GM12878 (cell line): ENCODE results near the gene ADAMTS5. TPM values are rescaled to one million over a fixed set of nuclear protein-coding genes. Genes with fewer than 3 reads are reported as not detected.

Experiments
- ATAC-seq: fragments of 200-7000 bp; cut with Tn5 transposase; 3 replicates; pipeline ENCODE4 v1.9.1; 2020; ENCODE audit warnings: mild to moderate bottlenecking, moderate library complexity
- BruUV-seq: library from RNA; stranded (reverse); fragments of 400-500 nt; replicated peaks from 2 replicates; lab custom pipeline; 2021; lab: Mats Ljungman, UMichigan
- CTCF ChIA-PET: fragments of 300-600 bp; sonication (Branson Sonifier 250); formaldehyde crosslinking; extraction: SDS; loops from one replicate; lab custom pipeline; 2021; ENCODE audit warnings: inconsistent platforms; lab: Yijun Ruan, JAX
- POLR2A ChIA-PET: fragments of 350-600 bp; formaldehyde crosslinking; extraction: SDS; loops from one replicate; lab custom pipeline; 2021; ENCODE audit warnings: inconsistent platforms; lab: Charles Lee
- RAD21 ChIA-PET: fragments of 300-600 bp; sonication (Branson Sonifier 250); formaldehyde crosslinking; loops from one replicate; lab custom pipeline; 2023; ENCODE audit warnings: antibody characterized with exemption; ENCODE audit not compliant: unreplicated experiment; lab: Charles Lee
- SMC1A ChIA-PET: fragments of 300-600 bp; sonication (Branson Sonifier 250); formaldehyde crosslinking; loops from one replicate; lab custom pipeline; 2023; ENCODE audit not compliant: unreplicated experiment, uncharacterized antibody; lab: Charles Lee
- DNase-seq: peaks from one replicate; pipeline ENCODE4 v3.0.0-alpha.2; 2011; ENCODE audit warnings: low read depth, low spot score
- FAIRE-seq: peaks from 3 replicates; lab custom pipeline; 2011; peaks lifted over from hg19 to GRCh38; lab: Jason Lieb, UNC
- H2AFZ ChIP-seq: 2 replicates; pipeline ENCODE4 v1.6.0; 2011; ENCODE audit warnings: low read depth, low read length, control low read depth; ENCODE audit not compliant: control insufficient read depth
- H3K27ac ChIP-seq: 2 replicates; pipeline ENCODE4 v1.5.1; 2011; ENCODE audit warnings: control low read depth; ENCODE audit not compliant: control insufficient read depth, insufficient read depth
- H3K27me3 ChIP-seq, 2 experiments: replicated peaks in 1 of 2; 2 replicates each; pipeline versions ENCODE4 v1.6.0 to v1.6.1; 2011; ENCODE audit warnings: low read length in 1 of 2; ENCODE audit not compliant: control insufficient read depth in 2 of 2, insufficient read depth in 2 of 2
- H3K36me3 ChIP-seq, 2 experiments: 2 replicates each; pipeline ENCODE4 v1.5.1; 2011; ENCODE audit warnings: low read length in 1 of 2; ENCODE audit not compliant: control insufficient read depth in 2 of 2, insufficient read depth in 2 of 2
- H3K4me1 ChIP-seq: 2 replicates; pipeline ENCODE4 v1.6.1; 2011; ENCODE audit warnings: mild to moderate bottlenecking, low read length, moderate library complexity, mixed read lengths; ENCODE audit not compliant: control insufficient read depth, insufficient read depth
- H3K4me2 ChIP-seq: 2 replicates; pipeline ENCODE4 v1.6.0; 2011; ENCODE audit warnings: control low read depth; ENCODE audit not compliant: control insufficient read depth, insufficient read depth
- H3K4me3 ChIP-seq: fragments of 200-600 bp; sonication (generic); 2 replicates; pipeline ENCODE4 v1.5.1; 2016
- H3K79me2 ChIP-seq: 2 replicates; pipeline ENCODE4 v1.6.0; 2011; ENCODE audit warnings: low read length; ENCODE audit not compliant: control insufficient read depth, insufficient read depth
- H3K9ac ChIP-seq: 2 replicates; pipeline ENCODE4 v1.8.0; 2011; ENCODE audit warnings: low read length, control low read depth, mixed read lengths; ENCODE audit not compliant: control insufficient read depth, insufficient read depth
- H3K9me3 ChIP-seq: replicated peaks from 3 replicates; pipeline ENCODE4 v1.5.1; 2011; ENCODE audit warnings: mild to moderate bottlenecking, low read length; ENCODE audit not compliant: control insufficient read depth, insufficient read depth
- H4K20me1 ChIP-seq: 2 replicates; pipeline ENCODE4 v1.6.0; 2011; ENCODE audit not compliant: control insufficient read depth, insufficient read depth
- BMI1 ChIP-seq: fragments of 450-650 bp; IDR thresholded peaks from 2 replicates; pipeline ENCODE4 v1.6.1; 2016; ENCODE audit warnings: mild to moderate bottlenecking, moderate library complexity, borderline replicate concordance
- CBX5 ChIP-seq: sonication (generic); IDR thresholded peaks from 2 replicates; pipeline ENCODE4 v1.6.1; 2016; ENCODE audit warnings: low read depth, moderate library complexity, mild to moderate bottlenecking, inconsistent platforms
- GATAD2B ChIP-seq: fragments of 450-650 bp; conservative IDR thresholded peaks from 2 replicates; pipeline ENCODE4 v1.6.1; 2017; ENCODE audit warnings: low read depth, mild to moderate bottlenecking, moderate library complexity
- IRF5 ChIP-seq: fragments of 450-650 bp; IDR thresholded peaks from 2 replicates; pipeline ENCODE4 v1.6.1; 2017; ENCODE audit warnings: borderline replicate concordance
- NBN ChIP-seq: fragments of 450-650 bp; IDR thresholded peaks from 2 replicates; pipeline ENCODE4 v1.6.1; 2016
- NRF1 ChIP-seq: conservative IDR thresholded peaks from 2 replicates; pipeline ENCODE4 v1.6.1; 2011; ENCODE audit warnings: mild to moderate bottlenecking, low read depth, low read length, improper control_type of control experiment
- POLR2AphosphoS5 ChIP-seq: IDR thresholded peaks from 2 replicates; pipeline ENCODE4 v1.6.1; 2011; ENCODE audit warnings: mild to moderate bottlenecking, low read length, inconsistent platforms
- RAD51 ChIP-seq: fragments of 450-650 bp; IDR thresholded peaks from 2 replicates; pipeline ENCODE4 v1.6.1; 2016; ENCODE audit warnings: moderate library complexity, mild to moderate bottlenecking, inconsistent platforms
- SIX5 ChIP-seq: IDR thresholded peaks from 2 replicates; pipeline ENCODE4 v1.6.1; 2011; ENCODE audit warnings: mild to moderate bottlenecking, low read depth, low read length, moderate library complexity; ENCODE audit not compliant: severe bottlenecking
- SMC3 ChIP-seq: IDR thresholded peaks from 2 replicates; pipeline ENCODE4 v1.6.1; 2011; ENCODE audit warnings: low read length, improper control_type of control experiment, borderline replicate concordance
- SREBF1 ChIP-seq: IDR thresholded peaks from 2 replicates; pipeline ENCODE4 v1.6.1; 2012; ENCODE audit warnings: mild to moderate bottlenecking, low read length
- SREBF2 ChIP-seq: IDR thresholded peaks from 2 replicates; pipeline ENCODE4 v1.6.1; 2012; ENCODE audit warnings: mild to moderate bottlenecking, low read length
- TAF1 ChIP-seq: IDR thresholded peaks from 2 replicates; pipeline ENCODE4 v1.6.1; 2011; ENCODE audit warnings: mild to moderate bottlenecking, low read depth, low read length, borderline replicate concordance
- TCF3 ChIP-seq: IDR thresholded peaks from 2 replicates; pipeline ENCODE4 v1.6.1; 2012; ENCODE audit warnings: low read depth, mild to moderate bottlenecking, low read length, borderline replicate concordance; ENCODE audit not compliant: insufficient read depth
- YBX1 ChIP-seq: fragments of 450-650 bp; IDR thresholded peaks from 2 replicates; pipeline ENCODE4 v1.6.1; 2016; ENCODE audit warnings: antibody characterized with exemption
- ZBED1 ChIP-seq: IDR thresholded peaks from 2 replicates; pipeline ENCODE4 v1.6.1; 2016; ENCODE audit warnings: borderline replicate concordance
- WGBS: methylation state at CpG from one replicate; pipeline ENCODE4 v1.1.6; 2016; ENCODE audit warnings: low lambda C conversion rate; ENCODE audit not compliant: insufficient replicate concordance, insufficient coverage; ENCODE audit errors: missing lambda C conversion rate; 5-methylcytosine and 5-hydroxymethylcytosine counted together
- in situ Hi-C: fragments of 300-500 bp; cut with MboI; formaldehyde crosslinking; loops from 9 replicates; pipeline ENCODE4 v1.14.3; 2018; ENCODE audit warnings: mixed read lengths
- intact Hi-C: fragments of 100-400 bp; cut with micrococcal nuclease; formaldehyde crosslinking; loops from one replicate; pipeline ENCODE4 v1.14.2; 2022; ENCODE audit not compliant: unreplicated experiment
- polyA plus RNA-seq, 11 experiments: library from polyadenylated mRNA; depleted of rRNA in 4 of 11; unstranded in 6 of 11; stranded (reverse) in 5 of 11; fragments of >200 nt; fragmentation: Nextera tagmentation in 4 of 11; fragmentation: Illumina TruSeq in 1 of 11; extraction: Ambion mirVana in 4 of 11; extraction: Trizol in 1 of 11; gene quantifications; 1 replicate in 1 of 11; 2 replicates in 10 of 11; pipeline versions ENCODE4 v1.2.1 to v1.2.3, GENCODE V29; 2011 to 2016; ENCODE audit warnings: inconsistent platforms in 2 of 11, missing spikeins in 2 of 11, low read depth in 1 of 11
- total RNA-seq, 4 experiments: library from RNA; depleted of rRNA in 3 of 4; stranded (reverse); fragments of >200 nt in 3 of 4; fragmentation: Illumina TruSeq in 1 of 4; extraction: Trizol in 1 of 4; gene quantifications; 2 replicates each; pipeline versions ENCODE4 v1.2.1 to v1.2.3, GENCODE V29; 2013 to 2021

The ADAMTS5 gene
- total and polyA plus RNA-seq, 10 of the 15 experiments (the other 5 are each of a cell fraction or from before 2014, with no cell fraction given): not detected

GRCh38 chr21:26949830-26950229 lies 17.1 kb downstream of the ADAMTS5 start:
- H3K4me1 ChIP-seq: no peaks in the 10 kb centered on the region
- 26% methylated on average over 4 of the region's 4 CpGs for WGBS
- no peaks in the 10 kb centered on the region for H3K9me3 ChIP-seq
- H2AFZ ChIP-seq: no peak overlapping the region
- RAD21 ChIA-PET: interaction anchor here (0.6 kb wide), 1 partner anchor 14 kb away, joined by 3 read pairs; no protein-coding TSS in a partner anchor
- no peaks in the 10 kb centered on the region for H4K20me1 ChIP-seq
- H3K9ac ChIP-seq: no peak overlapping the region
- no peak for DNase-seq
- H3K27ac ChIP-seq: no peak overlapping the region
- H3K4me2 ChIP-seq: no peak overlapping the region
- no peak overlapping the region for H3K4me3 ChIP-seq
- no peaks in the 10 kb centered on the region for H3K79me2 ChIP-seq
- TF ChIP-seq SIX5 (no peak), GATAD2B (no peak), ZBED1 (no peak), SREBF1 (no peak), TCF3 (no peak), TAF1 (no peak), RAD51 (no peak), SMC3 (no peak)
- POLR2A ChIA-PET: no interaction called here
- in situ Hi-C loops (no loop called here), intact Hi-C loops (no loop called here)
- no peaks in the 10 kb centered on the region for H3K27me3 ChIP-seq
- no peaks in the 10 kb centered on the region for H3K36me3 ChIP-seq
- ATAC-seq: no peak
- no peak for FAIRE-seq
- CTCF ChIA-PET: interaction anchor here (0.6 kb wide), 1 partner anchor 69 kb away, joined by 3 read pairs; no protein-coding TSS in a partner anchor
- SMC1A ChIA-PET: interaction anchor here (1.0 kb wide), 1 partner anchor 8 kb away, joined by 3 read pairs; no protein-coding TSS in a partner anchor
- no TSS peak for BruUV-seq

GRCh38 chr21:26948194-26948593 lies 18.7 kb downstream of the ADAMTS5 start:
- no peak for TF ChIP-seq NRF1
- TF ChIP-seq SREBF2: no peak
- TF ChIP-seq ZBED1: no peak
- TF ChIP-seq POLR2AphosphoS5: no peak
- TF ChIP-seq YBX1: no peak
- TF ChIP-seq BMI1: no peak
- no peak for TF ChIP-seq IRF5
- no peak for TF ChIP-seq CBX5
- TF ChIP-seq NBN: no peak
- no peak for FAIRE-seq

More at GRCh38 chr21:26948194-26948593, 18.7 kb downstream of the ADAMTS5 start:
- Histone ChIP-seq H3K79me2 (no peaks in the 10 kb centered on the region), H4K20me1 (no peaks in the 10 kb centered on the region), H3K4me1 (no peaks in the 10 kb centered on the region), H3K27ac (no peak overlapping the region), H3K36me3 (no peaks in the 10 kb centered on the region), H3K27me3 (no peaks in the 10 kb centered on the region), H2AFZ (no peak overlapping the region), H3K4me3 (no peak overlapping the region), H3K4me2 (no peak overlapping the region), H3K9me3 (no peaks in the 10 kb centered on the region), H3K9ac (no peak overlapping the region)
- ChIA-PET RAD21 (no interaction called here), SMC1A (no interaction called here), CTCF (no interaction called here), POLR2A (no interaction called here)
- no peak for DNase-seq
- in situ Hi-C loops: no loop called here
- intact Hi-C loops: no loop called here
- no peak for ATAC-seq
- WGBS: 3% methylated on average over 2 of the region's 2 CpGs
- BruUV-seq: no TSS peak
